Astrocyte (in vitro differentiated cells and primary cell): Measurements from ENCODE around the gene LRRK1. TPM values are rescaled to one million over a fixed set of nuclear protein-coding genes. Genes with fewer than 3 reads are reported as not detected.

ENCODE experiments used
- DNase-seq: peaks from one replicate; pipeline ENCODE4 v3.0.0-alpha.2; 2010; ENCODE audit warnings: low read depth
- FAIRE-seq: peaks from 2 replicates; lab custom pipeline; 2011; peaks lifted over from hg19 to GRCh38; lab: Jason Lieb, UNC
- H2AFZ ChIP-seq: 2 replicates; pipeline ENCODE4 v1.6.0; 2012; ENCODE audit warnings: low read depth, low read length, inconsistent platforms
- H3K27ac ChIP-seq: 2 replicates; pipeline ENCODE4 v1.5.1; 2011; ENCODE audit warnings: low read depth, low read length, inconsistent platforms
- H3K27me3 ChIP-seq: 2 replicates; pipeline ENCODE4 v1.6.0; 2011; ENCODE audit warnings: low read length, inconsistent platforms; ENCODE audit not compliant: insufficient read depth
- H3K36me3 ChIP-seq: 2 replicates; pipeline ENCODE4 v1.5.1; 2011; ENCODE audit warnings: low read length, inconsistent platforms; ENCODE audit not compliant: insufficient read depth
- H3K4me1 ChIP-seq: 2 replicates; pipeline ENCODE4 v1.5.1; 2011; ENCODE audit warnings: low read length, inconsistent platforms; ENCODE audit not compliant: insufficient read depth
- H3K4me2 ChIP-seq: 2 replicates; pipeline ENCODE4 v1.6.0; 2012; ENCODE audit warnings: low read length, inconsistent platforms
- H3K4me3 ChIP-seq: 2 replicates; pipeline ENCODE4 v1.5.1; 2011; ENCODE audit warnings: low read depth, mild to moderate bottlenecking, low read length, inconsistent platforms; ENCODE audit not compliant: insufficient read depth
- H3K79me2 ChIP-seq: 2 replicates; pipeline ENCODE4 v1.6.0; 2012; ENCODE audit warnings: mild to moderate bottlenecking, low read length, inconsistent platforms; ENCODE audit not compliant: insufficient read depth
- H3K9ac ChIP-seq: 2 replicates; pipeline ENCODE4 v1.6.0; 2012; ENCODE audit warnings: mild to moderate bottlenecking, low read length, inconsistent platforms
- H3K9me3 ChIP-seq: 2 replicates; pipeline ENCODE4 v1.5.1; 2012; ENCODE audit warnings: low read depth, mild to moderate bottlenecking, low read length, inconsistent platforms; ENCODE audit not compliant: insufficient read depth
- H4K20me1 ChIP-seq: 2 replicates; pipeline ENCODE4 v1.6.0; 2012; ENCODE audit warnings: low read length, inconsistent platforms; ENCODE audit not compliant: insufficient read depth
- H3K27ac Mint-ChIP-seq: one replicate; pipeline ENCODE4 v1.8.0; 2021; ENCODE audit warnings: mild to moderate bottlenecking, mixed read lengths; ENCODE audit not compliant: unreplicated experiment
- H3K27me3 Mint-ChIP-seq: one replicate; pipeline ENCODE4 v1.8.0; 2021; ENCODE audit warnings: low read depth, mixed read lengths; ENCODE audit not compliant: unreplicated experiment
- H3K36me3 Mint-ChIP-seq: one replicate; pipeline ENCODE4 v1.8.0; 2021; ENCODE audit warnings: low read depth, mixed read lengths; ENCODE audit not compliant: unreplicated experiment
- H3K4me1 Mint-ChIP-seq: one replicate; pipeline ENCODE4 v1.8.0; 2021; ENCODE audit warnings: low read depth, mixed read lengths; ENCODE audit not compliant: unreplicated experiment
- H3K4me3 Mint-ChIP-seq: one replicate; pipeline ENCODE4 v1.8.0; 2021; ENCODE audit warnings: mild to moderate bottlenecking, moderate library complexity, mixed read lengths; ENCODE audit not compliant: unreplicated experiment
- H3K9me3 Mint-ChIP-seq: one replicate; pipeline ENCODE4 v1.8.0; 2021; ENCODE audit warnings: mild to moderate bottlenecking, mixed read lengths; ENCODE audit not compliant: unreplicated experiment
- CTCF ChIP-seq: IDR thresholded peaks from 2 replicates; pipeline ENCODE4 v1.5.1; 2011; ENCODE audit warnings: low read depth, mild to moderate bottlenecking, inconsistent platforms, low read length, moderate library complexity; ENCODE audit not compliant: insufficient read depth
- EZH2 ChIP-seq: IDR thresholded peaks from 2 replicates; pipeline ENCODE4 v1.6.1; 2012; ENCODE audit warnings: mild to moderate bottlenecking, low read length, inconsistent platforms; ENCODE audit not compliant: insufficient read depth
- total RNA-seq: library from RNA; stranded (reverse); gene quantifications from 2 replicates; pipeline ENCODE4 v1.2.1, GENCODE V29; 2021

The LRRK1 gene
- total RNA-seq, 1 donor from 2014 or later = 0.41 TPM

- H3K36me3 Mint-ChIP-seq = no peaks in the 10 kb centered on the region
- H3K27ac Mint-ChIP-seq = no peak overlapping the region
- FAIRE-seq = no peak
Observed at GRCh38 chr15:101089579-101090427, 170.6 kb downstream of the LRRK1 start.

GRCh38 chr15:101090428-101090790 lies 171.3 kb downstream of the LRRK1 start:
- peak overlapping the region; percentile 68 for H3K9ac ChIP-seq
- no peak overlapping the region for H2AFZ ChIP-seq
- no peak overlapping the region for H3K4me3 ChIP-seq
- H3K36me3 ChIP-seq = no peaks in the 10 kb centered on the region
- H3K9me3 Mint-ChIP-seq = no peaks in the 10 kb centered on the region
- H3K4me1 ChIP-seq = peaks cover 19% of the 10 kb centered on the region
- TF ChIP-seq EZH2 = no peak
- TF ChIP-seq CTCF = no peak
- no peak overlapping the region for H3K27ac Mint-ChIP-seq
- no peak overlapping the region for H3K4me3 Mint-ChIP-seq
- no peaks in the 10 kb centered on the region for H3K9me3 ChIP-seq
- H3K36me3 Mint-ChIP-seq = no peaks in the 10 kb centered on the region
- peaks cover 10% of the 10 kb centered on the region for H3K4me1 Mint-ChIP-seq
- no peaks in the 10 kb centered on the region for H3K79me2 ChIP-seq
- DNase-seq (no peak), FAIRE-seq (no peak)
- peaks cover 12% of the 10 kb centered on the region for H3K27me3 Mint-ChIP-seq
- H3K27ac ChIP-seq = no peak overlapping the region
- H3K4me2 ChIP-seq = no peak overlapping the region
- H3K27me3 ChIP-seq = no peaks in the 10 kb centered on the region
- H4K20me1 ChIP-seq = no peaks in the 10 kb centered on the region

More at GRCh38 chr15:101089579-101090427, 170.6 kb downstream of the LRRK1 start:
- no peaks in the 10 kb centered on the region for H3K27me3 ChIP-seq
- no peak for TF ChIP-seq EZH2
- peaks cover 16% of the 10 kb centered on the region for H3K27me3 Mint-ChIP-seq
- no peaks in the 10 kb centered on the region for H3K9me3 Mint-ChIP-seq
- no peak for DNase-seq
- no peak overlapping the region for H3K27ac ChIP-seq
- H3K4me2 ChIP-seq = no peak overlapping the region
- peaks cover 10% of the 10 kb centered on the region for H3K4me1 Mint-ChIP-seq
- H3K9me3 ChIP-seq = no peaks in the 10 kb centered on the region
- H2AFZ ChIP-seq = no peak overlapping the region
- H3K4me3 Mint-ChIP-seq = no peak overlapping the region
- no peaks in the 10 kb centered on the region for H4K20me1 ChIP-seq
- no peak overlapping the region for H3K4me3 ChIP-seq
- H3K9ac ChIP-seq = no peak overlapping the region
- H3K36me3 ChIP-seq = no peaks in the 10 kb centered on the region
- H3K79me2 ChIP-seq = no peaks in the 10 kb centered on the region
- peaks cover 19% of the 10 kb centered on the region for H3K4me1 ChIP-seq

- Mint-ChIP-seq H3K9me3 (no peaks in the 10 kb centered on the region), H3K27ac (peak overlapping the region; percentile 81), H3K4me1 (peaks cover 10% of the 10 kb centered on the region), H3K27me3 (peaks cover 11% of the 10 kb centered on the region), H3K4me3 (no peak overlapping the region), H3K36me3 (no peaks in the 10 kb centered on the region)
- Histone ChIP-seq H4K20me1 (no peaks in the 10 kb centered on the region), H3K4me1 (peaks cover 19% of the 10 kb centered on the region), H3K9ac (peak overlapping the region; percentile 68), H3K27ac (peak overlapping the region; percentile 72), H3K27me3 (no peaks in the 10 kb centered on the region), H2AFZ (peak overlapping the region; percentile 62), H3K4me3 (peak overlapping the region; percentile 1), H3K4me2 (peak overlapping the region; percentile 71), H3K36me3 (no peaks in the 10 kb centered on the region), H3K79me2 (no peaks in the 10 kb centered on the region), H3K9me3 (no peaks in the 10 kb centered on the region)
- DNase-seq (peak; percentile 79), FAIRE-seq (no peak)
- no peak for TF ChIP-seq EZH2
Observed at GRCh38 chr15:101091080-101092017, 172.2 kb downstream of the LRRK1 start.
